Tibial nerve (tissue), 4 donors: ENCODE data around the gene PRM2. TPM values are rescaled to one million over a fixed set of nuclear protein-coding genes. Genes with fewer than 3 reads are reported as not detected.

ENCODE experiments used
- DNase-seq, 2 donors: peaks; one replicate each; pipeline ENCODE4 v3.0.0-alpha.2; 2019; ENCODE audit warnings: low spot score in 2 of 2
- H3K27ac ChIP-seq, 4 donors: fragments of 200-600 bp; sonication (generic) in 3 of 4; one replicate each; pipeline ENCODE4 v1.5.1; 2017 to 2019; ENCODE audit warnings: mild to moderate bottlenecking in 1 of 4
- H3K27me3 ChIP-seq, 2 donors: fragments of 200-600 bp; sonication (generic) in 1 of 2; one replicate each; pipeline versions ENCODE4 v1.5.1 to v1.6.0; 2017 to 2019
- H3K36me3 ChIP-seq, 3 donors: fragments of 200-600 bp; sonication (generic); one replicate each; pipeline ENCODE4 v1.5.1; 2018 to 2019
- H3K4me1 ChIP-seq, 4 donors: fragments of 200-600 bp; sonication (generic) in 3 of 4; one replicate each; pipeline ENCODE4 v1.5.1; 2017 to 2019
- H3K4me3 ChIP-seq, 4 donors: fragments of 200-600 bp; sonication (generic) in 3 of 4; one replicate each; pipeline ENCODE4 v1.5.1; 2017 to 2019; ENCODE audit warnings: mild to moderate bottlenecking in 1 of 4, moderate library complexity in 1 of 4
- H3K9me3 ChIP-seq, 4 donors: fragments of 200-600 bp; sonication (generic) in 3 of 4; one replicate each; pipeline ENCODE4 v1.5.1; 2017 to 2019
- CTCF ChIP-seq, 5 experiments: fragments of 200-600 bp in 3 of 5; fragments of 450-650 bp in 2 of 5; sonication (generic) in 3 of 5; IDR thresholded peaks; one replicate each; pipeline ENCODE4 v1.5.1; 2016 to 2019; ENCODE audit warnings: antibody characterized with exemption in 5 of 5, mild to moderate bottlenecking in 3 of 5, moderate library complexity in 2 of 5
- EP300 ChIP-seq, 2 donors: sonication (generic); formaldehyde crosslinking; IDR thresholded peaks; one replicate each; pipeline ENCODE4 v1.6.1; 2017; ENCODE audit warnings: antibody characterized with exemption in 2 of 2, mild to moderate bottlenecking in 1 of 2
- POLR2A ChIP-seq, 2 donors: fragments of 450-650 bp; IDR thresholded peaks; one replicate each; pipeline ENCODE4 v1.6.1; 2017; ENCODE audit warnings: antibody characterized with exemption in 2 of 2, mild to moderate bottlenecking in 2 of 2, moderate library complexity in 2 of 2
- WGBS, 2 donors: methylation state at CpG; one replicate each; pipeline ENCODE4 v1.1.5; 2018; 5-methylcytosine and 5-hydroxymethylcytosine counted together
- total RNA-seq, 4 donors: library from RNA; depleted of rRNA; stranded (reverse); fragments of >200 nt; gene quantifications; one replicate each; pipeline ENCODE4 v1.1.0, GENCODE V29; 2016

PRM2 gene, protein sequence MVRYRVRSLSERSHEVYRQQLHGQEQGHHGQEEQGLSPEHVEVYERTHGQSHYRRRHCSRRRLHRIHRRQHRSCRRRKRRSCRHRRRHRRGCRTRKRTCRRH
- total RNA-seq: not detected

GRCh38 chr16:11276143-11276895, at the start of gene PRM2:
TSS of gene PRM2 (minus strand) at chr16:11276480. CDS start at chr16:11276370, 110 bp downstream.
- H3K4me1 ChIP-seq: no peaks in the 10 kb centered on the region
- no peak within 1 kb of the TSS for H3K27ac ChIP-seq
- no peak for DNase-seq
- TF ChIP-seq POLR2A (IDR thresholded peaks at IDR 0.05) (no peak), EP300 (IDR thresholded peaks at IDR 0.05) (no peak), CTCF (IDR thresholded peaks at IDR 0.05) (no peak)
- H3K9me3 ChIP-seq: no peaks in the 10 kb centered on the region
- no peak within 1 kb of the TSS for H3K4me3 ChIP-seq
- H3K27me3 ChIP-seq: no peaks in the 10 kb centered on the region
- H3K36me3 ChIP-seq: no peaks in the 10 kb centered on the region
- 92 to 95% methylated on average over 19 to 26 of the region's 26 CpGs for WGBS, 2 donors

DNA sequence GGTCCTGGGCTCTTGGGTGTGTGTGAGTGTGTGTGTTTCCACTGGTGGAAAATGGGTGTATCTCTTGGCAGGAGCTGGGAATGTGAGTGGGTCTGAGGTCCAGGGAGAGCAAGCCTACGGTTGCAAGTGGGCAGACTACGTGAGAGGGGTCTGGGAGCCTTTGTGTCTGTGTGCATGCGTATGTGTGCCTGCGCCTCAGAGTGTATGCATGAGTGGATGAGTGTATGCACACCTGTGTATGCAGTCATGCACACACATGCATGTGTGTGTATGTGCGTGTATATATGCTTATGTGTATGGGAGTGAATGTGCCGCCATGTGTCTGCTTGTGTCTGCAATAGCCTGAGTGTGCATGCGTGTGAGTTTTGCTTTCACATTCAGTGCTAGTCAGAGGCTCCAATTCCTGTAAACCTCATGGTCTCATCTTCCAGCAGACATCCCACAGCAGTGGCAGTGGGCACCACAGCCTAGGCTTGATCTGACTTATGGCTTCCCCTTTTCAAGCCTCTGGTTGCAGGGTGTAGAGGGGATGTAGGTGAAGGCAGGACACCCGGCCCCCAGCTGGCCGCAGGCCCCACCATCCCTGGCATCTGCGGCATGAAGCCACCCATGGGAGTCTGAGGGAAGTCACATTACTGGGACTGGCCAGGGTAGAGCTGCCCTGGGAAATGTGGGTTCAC, 49.3 kb upstream of the PRM2 start:
- no peak overlapping the region for H3K27ac ChIP-seq
- H3K36me3 ChIP-seq: no peaks in the 10 kb centered on the region
- H3K27me3 ChIP-seq: no peaks in the 10 kb centered on the region
- 72 to 78% methylated on average over 9 to 10 of the region's 10 CpGs for WGBS, 2 donors
- H3K4me3 ChIP-seq: no peak overlapping the region
- DNase-seq: no peak
- no peaks in the 10 kb centered on the region for H3K9me3 ChIP-seq
- TF ChIP-seq CTCF (IDR thresholded peaks at IDR 0.05): no peak
- TF ChIP-seq EP300 (IDR thresholded peaks at IDR 0.05): no peak
- TF ChIP-seq POLR2A (IDR thresholded peaks at IDR 0.05): no peak
- H3K4me1 ChIP-seq: peaks cover 0 to 27% (median 16%) of the 10 kb centered on the region in 4 donors

DNA sequence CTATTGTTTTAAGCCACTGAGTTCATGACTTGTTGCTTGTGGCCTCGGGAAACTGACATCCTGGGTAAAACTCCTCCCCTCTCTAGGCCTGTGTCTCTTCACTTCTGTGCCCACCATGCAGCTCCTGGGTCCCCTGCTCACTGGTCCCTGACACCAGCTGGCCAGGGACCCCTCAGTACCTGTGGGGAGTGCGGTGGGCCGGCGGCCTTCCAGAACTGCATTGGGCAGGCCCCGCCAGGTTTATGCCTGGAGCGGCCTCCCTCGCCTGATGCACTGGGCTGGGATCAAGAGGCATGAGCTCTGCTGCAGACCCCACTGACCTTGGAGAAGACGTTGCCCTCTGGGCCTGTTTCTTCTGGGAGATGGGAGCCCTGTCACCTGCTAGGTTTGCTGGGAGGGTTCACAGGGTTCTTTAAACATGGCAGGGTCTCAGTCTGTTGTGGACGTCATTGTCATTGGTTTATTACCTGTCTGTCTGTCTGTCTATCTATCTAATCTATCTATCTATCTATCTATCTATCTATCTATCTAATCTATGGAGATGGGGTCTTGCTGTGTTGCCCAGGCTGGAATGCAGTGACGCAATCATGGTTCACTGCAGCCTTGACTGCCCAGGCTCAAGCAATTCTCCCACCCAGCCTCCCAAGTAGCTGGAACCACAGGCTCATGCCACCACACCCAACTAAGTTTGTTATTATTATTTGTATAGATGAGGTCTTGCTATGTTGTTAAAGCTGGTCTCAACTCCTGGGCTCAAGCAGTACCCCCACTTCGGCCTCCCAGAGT, 47.5 kb upstream of the PRM2 start:
- H3K27ac ChIP-seq: no peak overlapping the region
- peaks cover 0 to 14% (median 6%) of the 10 kb centered on the region in 4 donors for H3K4me1 ChIP-seq
- 82 to 88% methylated on average over 11 of the region's 11 CpGs for WGBS, 2 donors
- H3K4me3 ChIP-seq: no peak overlapping the region
- no peak for TF ChIP-seq EP300 (IDR thresholded peaks at IDR 0.05)
- no peak for TF ChIP-seq CTCF (IDR thresholded peaks at IDR 0.05)
- TF ChIP-seq POLR2A (IDR thresholded peaks at IDR 0.05): no peak
- no peak for DNase-seq
- no peaks in the 10 kb centered on the region for H3K9me3 ChIP-seq
- no peaks in the 10 kb centered on the region for H3K27me3 ChIP-seq
- no peaks in the 10 kb centered on the region for H3K36me3 ChIP-seq

- Histone ChIP-seq H3K27ac (no peak overlapping the region), H3K4me3 (no peak overlapping the region), H3K36me3 (no peaks in the 10 kb centered on the region), H3K27me3 (no peaks in the 10 kb centered on the region), H3K4me1 (peaks cover 0 to 6% (median 1%) of the 10 kb centered on the region in 4 donors), H3K9me3 (no peaks in the 10 kb centered on the region)
- no peak for TF ChIP-seq POLR2A (IDR thresholded peaks at IDR 0.05)
- TF ChIP-seq CTCF (IDR thresholded peaks at IDR 0.05): no peak
- no peak for TF ChIP-seq EP300 (IDR thresholded peaks at IDR 0.05)
- 66 to 84% methylated on average over 3 of the region's 3 CpGs for WGBS, 2 donors
- DNase-seq: no peak
Measured at GRCh38 chr16:11322823-11323222, 46.5 kb upstream of the PRM2 start.
